K562 (cell line): Measurements from ENCODE around the gene RPL39. TPM values are rescaled to one million over a fixed set of nuclear protein-coding genes. Genes with fewer than 3 reads are reported as not detected.
"Not testable (repeated sequence)": the region's sequence is repeated elsewhere in the genome, so short reads cannot be mapped to it uniquely, and the experiment has no call there.

Experiments used
- ATAC-seq: fragments of 200-7000 bp; cut with Tn5 transposase; 3 replicates; pipeline ENCODE4 v1.9.1; 2020; ENCODE audit warnings: moderate library complexity
- BruUV-seq: library from RNA; stranded (reverse); fragments of 400-500 nt; replicated peaks from 2 replicates; lab custom pipeline; 2021; lab: Mats Ljungman, UMichigan
- CTCF ChIA-PET: fragments of 300-600 bp; formaldehyde crosslinking; extraction: SDS; loops from one replicate; lab custom pipeline; 2021; ENCODE audit warnings: low intra/inter-chr PET ratio; lab: Yijun Ruan, JAX
- POLR2A ChIA-PET: fragments of 300-600, 350-650 bp; sonication (Branson Sonifier 250); formaldehyde crosslinking; extraction: SDS; loops from one replicate; lab custom pipeline; 2021; ENCODE audit warnings: antibody characterized with exemption, inconsistent platforms; lab: Yijun Ruan, JAX
- DNase-seq, 4 experiments: peaks; one replicate each; pipeline versions ENCODE4 v3.0.0 to v3.0.0-alpha.2; 2011 to 2018; ENCODE audit warnings: low spot score in 3 of 4, mixed read lengths in 3 of 4; ENCODE audit errors: extremely low read depth in 1 of 4
- FAIRE-seq: peaks from 2 replicates; lab custom pipeline; 2011; peaks lifted over from hg19 to GRCh38; lab: Jason Lieb, UNC
- H2AFZ ChIP-seq: 2 replicates; pipeline ENCODE4 v1.6.0; 2011; ENCODE audit warnings: low read depth, low read length, control low read depth, inconsistent platforms
- H3K27ac ChIP-seq: fragments of 200-600 bp; 3 replicates; pipeline ENCODE4 v1.8.0; 2011; ENCODE audit warnings: low read depth, mild to moderate bottlenecking, control low read depth, inconsistent platforms, low read length, moderate library complexity, mixed read lengths; ENCODE audit errors: extremely low read depth
- H3K27me3 ChIP-seq, 2 experiments: fragments of 300-600 bp in 1 of 2; 2 replicates in 1 of 2; 3 replicates in 1 of 2; pipeline versions ENCODE4 v1.6.0 to v1.8.0; 2011; ENCODE audit warnings: inconsistent platforms in 2 of 2, low read length in 2 of 2, mild to moderate bottlenecking in 1 of 2, mixed read lengths in 1 of 2, moderate library complexity in 1 of 2; ENCODE audit not compliant: control insufficient read depth in 2 of 2, insufficient read depth in 2 of 2
- H3K36me3 ChIP-seq: fragments of 300-600 bp; 3 replicates; pipeline ENCODE4 v1.8.0; 2011; ENCODE audit warnings: mild to moderate bottlenecking, low read length, inconsistent platforms; ENCODE audit not compliant: control insufficient read depth, insufficient read depth
- H3K4me1 ChIP-seq, 2 experiments: fragments of 200-600 bp in 1 of 2; replicated peaks in 1 of 2; 2 replicates in 1 of 2; 3 replicates in 1 of 2; pipeline versions ENCODE4 v1.5.1 to v1.8.0; 2011; ENCODE audit warnings: inconsistent platforms in 2 of 2, low read length in 2 of 2, mild to moderate bottlenecking in 1 of 2, mixed read lengths in 1 of 2, moderate library complexity in 1 of 2; ENCODE audit not compliant: control insufficient read depth in 2 of 2, insufficient read depth in 2 of 2
- H3K4me2 ChIP-seq: 2 replicates; pipeline ENCODE4 v1.6.1; 2011; ENCODE audit warnings: low read length, control low read depth, inconsistent platforms, mixed read lengths; ENCODE audit not compliant: insufficient read depth
- H3K4me3 ChIP-seq: fragments of 200-600 bp; sonication (generic), shearing (Covaris generic); 2 replicates; pipeline ENCODE4 v1.5.1; 2016; ENCODE audit warnings: control low read depth, inconsistent platforms
- H3K79me2 ChIP-seq: fragments of 200-600 bp; 3 replicates; pipeline ENCODE4 v1.8.0; 2011; ENCODE audit warnings: low read length, inconsistent platforms; ENCODE audit not compliant: control insufficient read depth, insufficient read depth
- H3K9ac ChIP-seq, 2 experiments: 2 replicates each; pipeline versions ENCODE4 v1.6.0 to v1.6.1; 2011; ENCODE audit warnings: low read depth in 2 of 2, low read length in 2 of 2, control low read depth in 1 of 2, inconsistent platforms in 1 of 2, mild to moderate bottlenecking in 1 of 2, mixed read lengths in 1 of 2; ENCODE audit not compliant: insufficient read depth in 1 of 2
- H3K9me1 ChIP-seq: one replicate; pipeline ENCODE4 v1.6.0; 2011; ENCODE audit warnings: inconsistent platforms, mild to moderate bottlenecking, low read length, moderate library complexity; ENCODE audit not compliant: control insufficient read depth, insufficient read depth
- H3K9me3 ChIP-seq: replicated peaks from 2 replicates; pipeline ENCODE4 v1.5.1; 2011; ENCODE audit warnings: low read depth, low read length, inconsistent platforms; ENCODE audit not compliant: control insufficient read depth, insufficient read depth
- H4K20me1 ChIP-seq: replicated peaks from 2 replicates; pipeline ENCODE4 v1.6.1; 2011; ENCODE audit warnings: low read length, inconsistent platforms, mixed read lengths; ENCODE audit not compliant: control insufficient read depth, insufficient read depth
- ATF3 ChIP-seq, 2 experiments: fragments of 450-650 bp in 1 of 2; sonication (generic) in 1 of 2; formaldehyde crosslinking in 1 of 2; IDR thresholded peaks in 1 of 2; conservative IDR thresholded peaks in 1 of 2; 2 replicates each; pipeline versions ENCODE4 v1.6.1 to v1.8.1; 2016 to 2023; ENCODE audit warnings: mild to moderate bottlenecking in 2 of 2, moderate library complexity in 2 of 2, inconsistent platforms in 1 of 2, missing genetic modification reagents in 1 of 2
- E2F4 ChIP-seq: sonication (generic); formaldehyde crosslinking; IDR thresholded peaks from 2 replicates; pipeline ENCODE4 v1.8.0; 2022; ENCODE audit warnings: mild to moderate bottlenecking, low read depth, missing genetic modification reagents
- NFATC3 ChIP-seq: fragments of 450-650 bp; IDR thresholded peaks from 2 replicates; pipeline ENCODE4 v1.6.1; 2017; ENCODE audit warnings: mild to moderate bottlenecking
- RBM25 ChIP-seq: fragments of 200-400 bp; formaldehyde crosslinking; IDR thresholded peaks from 2 replicates; pipeline ENCODE4 v1.6.1; 2018; ENCODE audit warnings: low read length, low read depth, moderate library complexity; ENCODE audit not compliant: severe bottlenecking
- TAL1 ChIP-seq: fragments of 450-650 bp; IDR thresholded peaks from 2 replicates; pipeline ENCODE4 v1.6.1; 2016; ENCODE audit warnings: mild to moderate bottlenecking
- ZNF121 ChIP-seq: sonication (generic); formaldehyde crosslinking; conservative IDR thresholded peaks from 2 replicates; pipeline ENCODE4 v1.8.0; 2022; ENCODE audit warnings: missing genetic modification reagents
- ZNF311 ChIP-seq: fragments of 250-450 bp; sonication (Bioruptor Pico); IDR thresholded peaks from 2 replicates; pipeline ENCODE4 v1.4.0; 2020; ENCODE audit warnings: mild to moderate bottlenecking, moderate library complexity
- WGBS: fragments of 100-300 bp; shearing (Covaris generic); methylation state at CpG from one replicate; pipeline ENCODE4 v1.1.6; 2016; ENCODE audit warnings: low coverage, mixed read lengths; ENCODE audit not compliant: insufficient coverage; ENCODE audit errors: missing lambda C conversion rate; 5-methylcytosine and 5-hydroxymethylcytosine counted together
- in situ Hi-C: fragments of 300-500 bp; cut with MboI; formaldehyde crosslinking; loops from 4 replicates; pipeline ENCODE4 v1.15.0; 2018; ENCODE audit warnings: inconsistent platforms, mixed read lengths
- intact Hi-C: fragments of 100-400 bp; cut with micrococcal nuclease; formaldehyde crosslinking; loops from 2 replicates; pipeline ENCODE4 v1.14.2; 2022
- polyA plus RNA-seq, 8 experiments: library from polyadenylated mRNA; depleted of rRNA in 4 of 8; stranded (reverse) in 5 of 8; unstranded in 3 of 8; fragments of >200 nt; fragmentation: Nextera tagmentation in 2 of 8; fragmentation: Illumina TruSeq in 1 of 8; extraction: Ambion mirVana in 2 of 8; extraction: Trizol in 1 of 8; gene quantifications; 2 replicates each; pipeline versions ENCODE4 v1.2.1 to v1.2.3, GENCODE V29; 2011 to 2014; ENCODE audit warnings: inconsistent platforms in 1 of 8, missing spikeins in 1 of 8
- total RNA-seq, 7 experiments: library from RNA; depleted of rRNA in 6 of 7; stranded (reverse); fragments of >200 nt in 6 of 7; fragmentation: Illumina TruSeq in 2 of 7; extraction: Trizol in 2 of 7; gene quantifications; 2 replicates each; pipeline versions ENCODE4 v1.2.1 to v1.2.3, GENCODE V29; 2011 to 2021; ENCODE audit warnings: low replicate concordance in 1 of 7

The RPL39 gene
- total and polyA plus RNA-seq, 9 of the 15 experiments (the other 6 are each of a cell fraction or from before 2014, with no cell fraction given) = 1,382 to 5,043 (median 3,226) TPM

- in situ Hi-C loops = loop anchor here (10.0 kb wide), 1 partner anchor 254 kb away; no protein-coding TSS in a partner anchor
- H3K27me3 ChIP-seq; BruUV-seq; H3K4me1 ChIP-seq; H3K79me2 ChIP-seq; ATAC-seq; H3K9me1 ChIP-seq; H2AFZ ChIP-seq; H3K9me3 ChIP-seq; H3K4me2 ChIP-seq; H3K4me3 ChIP-seq; DNase-seq; H3K27ac ChIP-seq; H3K36me3 ChIP-seq; H3K9ac ChIP-seq; FAIRE-seq; intact Hi-C loops; H4K20me1 ChIP-seq; TF ChIP-seq ATF3 (CRISPR knock-in tag; conservative IDR thresholded peaks at IDR 0.05): not testable (repeated sequence)
- CTCF ChIA-PET = interaction anchor here (0.7 kb wide), 1 partner anchor 17 kb away, joined by 3 read pairs; no protein-coding TSS in a partner anchor
- 0 out of 2 replicates have a peak, but pooled peaks have one; percentile 21 for TF ChIP-seq ATF3 (IDR thresholded peaks at IDR 0.05)
- POLR2A ChIA-PET = interaction anchor here (1.0 kb wide), 1 partner anchor 11 kb away, joined by 4 read pairs; no protein-coding TSS in a partner anchor
- WGBS = 72% methylated on average over 8 of the region's 11 CpGs
These were observed 23.0 kb downstream of the RPL39 start for GRCh38 chrX:119768436-119768835.

- Histone ChIP-seq H3K9ac (no peak overlapping the region), H3K79me2 (no peaks in the 10 kb centered on the region), H2AFZ (no peak overlapping the region), H3K9me1 (no peaks in the 10 kb centered on the region), H3K4me3 (no peak overlapping the region), H3K27me3 (no peaks in the 10 kb centered on the region), H3K4me2 (no peak overlapping the region), H3K9me3 (no peaks in the 10 kb centered on the region), H3K27ac (no peak overlapping the region), H3K4me1 (peaks cover 0 to 10% of the 10 kb centered on the region in 2 experiments; a peak in 3 of 5 replicates), H4K20me1 (no peaks in the 10 kb centered on the region), H3K36me3 (no peaks in the 10 kb centered on the region)
- ChIA-PET POLR2A (interaction anchor here (1.0 kb wide), 1 partner anchor 27 kb away, joined by 4 read pairs; the partner anchor contains the start of gene RPL39), CTCF (no interaction called here)
- no TSS peak for BruUV-seq
- TF ChIP-seq TAL1 = no peak
- TF ChIP-seq NFATC3 = no peak
- TF ChIP-seq RBM25 = peak; percentile 34
- TF ChIP-seq ZNF311 = no peak
- 0 out of 2 replicates have a peak, but pooled peaks have one; percentile 41 for TF ChIP-seq ZNF121 (CRISPR knock-in tag)
- TF ChIP-seq E2F4 (CRISPR knock-in tag) = no peak
- ATAC-seq = no peak
- in situ Hi-C loops (loop anchor here (10.0 kb wide), 1 partner anchor 249 kb away; no protein-coding TSS in a partner anchor), intact Hi-C loops (no loop called here)
- no peak for FAIRE-seq
- WGBS = 27% methylated on average over 5 of the region's 6 CpGs
- no peak for DNase-seq
These were observed 27.5 kb downstream of the RPL39 start for GRCh38 chrX:119763836-119764387.
